IMR-90 (cell line): ENCODE results near the gene PRIMA1. TPM values are rescaled to one million over a fixed set of nuclear protein-coding genes. Genes with fewer than 3 reads are reported as not detected.

Experiments used
- ATAC-seq: fragments of 200-7000 bp; cut with Tn5 transposase; 2 replicates; pipeline ENCODE4 v1.9.1; 2020; ENCODE audit warnings: low read depth, mild to moderate bottlenecking, moderate library complexity
- Bru-seq: library from RNA; stranded (reverse); fragments of 400-500 nt; gene quantifications from one replicate; lab custom pipeline; 2021; lab: Mats Ljungman, UMichigan
- BruChase-seq, 2 experiments: library from RNA; stranded (reverse); fragments of 400-500 nt; gene quantifications; one replicate each; lab custom pipeline; 2021; lab: Mats Ljungman, UMichigan
- BruUV-seq: library from RNA; stranded (reverse); fragments of 400-500 nt; replicated peaks from 2 replicates; lab custom pipeline; 2021; lab: Mats Ljungman, UMichigan
- CTCF ChIA-PET: fragments of 300-600 bp; formaldehyde crosslinking; extraction: SDS; loops from one replicate; lab custom pipeline; 2021; ENCODE audit warnings: antibody characterized with exemption; lab: Yijun Ruan, JAX
- POLR2A ChIA-PET: fragments of 300-600 bp; sonication (Branson Sonifier 250); formaldehyde crosslinking; loops from one replicate; lab custom pipeline; 2022; ENCODE audit warnings: antibody characterized with exemption; ENCODE audit not compliant: unreplicated experiment; lab: Charles Lee
- DNase-seq: peaks from one replicate; pipeline ENCODE4 v3.0.0; 2013
- H2AFZ ChIP-seq: replicated peaks from 2 replicates; pipeline ENCODE3; 2013; ENCODE audit warnings: low read length, mild to moderate bottlenecking; ENCODE audit not compliant: poor library complexity
- H2AK5ac ChIP-seq: 2 replicates; pipeline ENCODE4 v1.6.1; 2013; ENCODE audit warnings: low read depth, low read length, inconsistent platforms
- H2AK9ac ChIP-seq: replicated peaks from 2 replicates; pipeline ENCODE3; 2013; ENCODE audit warnings: mild to moderate bottlenecking, low read depth, low read length, moderate library complexity; ENCODE audit not compliant: poor library complexity
- H2BK120ac ChIP-seq: 2 replicates; pipeline ENCODE4 v1.6.1; 2013; ENCODE audit warnings: low read depth, low read length, inconsistent platforms
- H2BK15ac ChIP-seq: 3 replicates; pipeline ENCODE4 v1.6.1; 2013; ENCODE audit warnings: low read depth, low read length, inconsistent platforms
- H2BK20ac ChIP-seq: 2 replicates; pipeline ENCODE4 v1.6.1; 2013; ENCODE audit warnings: low read depth, mild to moderate bottlenecking, inconsistent platforms, low read length, moderate library complexity
- H2BK5ac ChIP-seq: 2 replicates; pipeline ENCODE4 v1.6.1; 2013; ENCODE audit warnings: mild to moderate bottlenecking, low read depth, low read length, inconsistent platforms; ENCODE audit not compliant: poor library complexity, severe bottlenecking
- H3K14ac ChIP-seq: replicated peaks from 2 replicates; pipeline ENCODE4 v1.6.1; 2013; ENCODE audit warnings: low read depth, low read length, inconsistent platforms
- H3K18ac ChIP-seq: 2 replicates; pipeline ENCODE4 v1.6.1; 2013; ENCODE audit warnings: low read depth, low read length, control low read depth
- H3K23ac ChIP-seq: 2 replicates; pipeline ENCODE4 v1.6.1; 2013; ENCODE audit warnings: low read depth, low read length, inconsistent platforms
- H3K27ac ChIP-seq: 2 replicates; pipeline ENCODE4 v1.5.1; 2013; ENCODE audit warnings: mild to moderate bottlenecking, control low read depth, low read length; ENCODE audit not compliant: insufficient read depth
- H3K27me3 ChIP-seq: 2 replicates; pipeline ENCODE4 v1.6.1; 2013; ENCODE audit warnings: low read length; ENCODE audit not compliant: control insufficient read depth, insufficient read depth
- H3K36me3 ChIP-seq: 2 replicates; pipeline ENCODE4 v1.6.1; 2013; ENCODE audit warnings: low read length, mixed read lengths; ENCODE audit not compliant: control insufficient read depth, insufficient read depth
- H3K4ac ChIP-seq: 2 replicates; pipeline ENCODE4 v1.6.1; 2013; ENCODE audit warnings: low read depth, low read length, inconsistent platforms
- H3K4me1 ChIP-seq: 2 replicates; pipeline ENCODE4 v1.6.1; 2013; ENCODE audit warnings: low read length, mixed read lengths; ENCODE audit not compliant: control insufficient read depth, insufficient read depth
- H3K4me2 ChIP-seq: 2 replicates; pipeline ENCODE4 v1.6.1; 2013; ENCODE audit warnings: low read depth, mild to moderate bottlenecking, control low read depth, low read length, moderate library complexity
- H3K4me3 ChIP-seq: 2 replicates; pipeline ENCODE4 v1.5.1; 2013; ENCODE audit warnings: low read depth, mild to moderate bottlenecking, control low read depth, low read length, moderate library complexity; ENCODE audit not compliant: insufficient read depth
- H3K56ac ChIP-seq: 2 replicates; pipeline ENCODE4 v1.6.1; 2013; ENCODE audit warnings: low read length, inconsistent platforms; ENCODE audit not compliant: insufficient read depth; ENCODE audit errors: extremely low read depth
- H3K79me1 ChIP-seq, 2 experiments: 2 replicates each; pipeline ENCODE4 v1.6.1; 2013; ENCODE audit warnings: low read length in 2 of 2, inconsistent platforms in 1 of 2, low read depth in 1 of 2
- H3K9ac ChIP-seq: 2 replicates; pipeline ENCODE4 v1.6.1; 2013; ENCODE audit warnings: low read depth, low read length, control low read depth
- H3K9me1 ChIP-seq: 2 replicates; pipeline ENCODE4 v1.6.1; 2013; ENCODE audit warnings: low read length, inconsistent platforms; ENCODE audit not compliant: insufficient read depth
- H3K9me3 ChIP-seq: 2 replicates; pipeline ENCODE4 v1.6.1; 2013; ENCODE audit warnings: low read length; ENCODE audit not compliant: control insufficient read depth, insufficient read depth
- H4K20me1 ChIP-seq: 2 replicates; pipeline ENCODE4 v1.6.1; 2013; ENCODE audit warnings: low read length, inconsistent platforms; ENCODE audit not compliant: insufficient read depth
- H4K5ac ChIP-seq: 2 replicates; pipeline ENCODE4 v1.6.1; 2013; ENCODE audit warnings: mild to moderate bottlenecking, low read depth, low read length, control low read depth
- H4K8ac ChIP-seq, 2 experiments: 2 replicates each; pipeline ENCODE4 v1.6.1; 2013; ENCODE audit warnings: low read depth in 2 of 2, low read length in 2 of 2, control low read depth in 1 of 2, inconsistent platforms in 1 of 2
- H4K91ac ChIP-seq: 2 replicates; pipeline ENCODE4 v1.6.1; 2013; ENCODE audit warnings: low read depth, low read length, inconsistent platforms; ENCODE audit not compliant: insufficient read depth
- BHLHE40 ChIP-seq: fragments of 150-350 bp; IDR thresholded peaks from 2 replicates; pipeline ENCODE4 v1.6.1; 2016; ENCODE audit warnings: mild to moderate bottlenecking, low read depth, low read length
- CEBPB ChIP-seq: IDR thresholded peaks from 2 replicates; pipeline ENCODE4 v1.6.1; 2012; ENCODE audit warnings: low read depth, low read length, improper control_type of control experiment
- CHD1 ChIP-seq: IDR thresholded peaks from 2 replicates; pipeline ENCODE4 v1.6.1; 2012; ENCODE audit warnings: low read depth, low read length, improper control_type of control experiment
- CTCF ChIP-seq: conservative IDR thresholded peaks from 2 replicates; pipeline ENCODE4 v1.5.1; 2012; ENCODE audit warnings: mild to moderate bottlenecking, low read depth, low read length, improper control_type of control experiment
- ELK1 ChIP-seq: fragments of 150-350 bp; IDR thresholded peaks from 2 replicates; pipeline ENCODE4 v1.6.1; 2016; ENCODE audit warnings: low read depth, mild to moderate bottlenecking, low read length, moderate library complexity, borderline replicate concordance
- FOS ChIP-seq: fragments of 150-350 bp; IDR thresholded peaks from 2 replicates; pipeline ENCODE4 v1.6.1; 2016; ENCODE audit warnings: low read depth, low read length
- MAFK ChIP-seq: IDR thresholded peaks from 2 replicates; pipeline ENCODE4 v1.6.1; 2012; ENCODE audit warnings: low read depth, low read length, improper control_type of control experiment
- MAZ ChIP-seq: IDR thresholded peaks from 2 replicates; pipeline ENCODE4 v1.6.1; 2012; ENCODE audit warnings: low read depth, mild to moderate bottlenecking, low read length, improper control_type of control experiment, moderate library complexity, borderline replicate concordance
- MXI1 ChIP-seq: IDR thresholded peaks from 2 replicates; pipeline ENCODE4 v1.6.1; 2012; ENCODE audit warnings: low read depth, mild to moderate bottlenecking, low read length, moderate library complexity, borderline replicate concordance
- NFE2L2 ChIP-seq: fragments of 150-350 bp; IDR thresholded peaks from 2 replicates; pipeline ENCODE4 v1.6.1; 2016; ENCODE audit warnings: low read depth, mild to moderate bottlenecking, low read length
- POLR2A ChIP-seq: IDR thresholded peaks from 2 replicates; pipeline ENCODE4 v1.6.1; 2012; ENCODE audit warnings: mild to moderate bottlenecking, low read depth, low read length
- RAD21 ChIP-seq: IDR thresholded peaks from 2 replicates; pipeline ENCODE4 v1.6.1; 2012; ENCODE audit warnings: low read length, improper control_type of control experiment
- RCOR1 ChIP-seq: IDR thresholded peaks from 2 replicates; pipeline ENCODE4 v1.6.1; 2012; ENCODE audit warnings: mild to moderate bottlenecking, low read length, improper control_type of control experiment; ENCODE audit not compliant: insufficient replicate concordance
- RFX5 ChIP-seq: IDR thresholded peaks from 2 replicates; pipeline ENCODE4 v1.8.0; 2012; ENCODE audit warnings: low read depth, mild to moderate bottlenecking, low read length, moderate library complexity
- SMC3 ChIP-seq: fragments of 150-350 bp; IDR thresholded peaks from 2 replicates; pipeline ENCODE4 v1.6.1; 2016; ENCODE audit warnings: low read depth, mild to moderate bottlenecking, antibody characterized with exemption, low read length, moderate library complexity
- USF2 ChIP-seq: fragments of 150-350 bp; IDR thresholded peaks from 2 replicates; pipeline ENCODE4 v1.6.1; 2017; ENCODE audit warnings: mild to moderate bottlenecking, antibody characterized with exemption, low read length, low read depth
- WGBS, 2 experiments: methylation state at CpG; one replicate each; pipeline versions ENCODE4 v1.1.5 to v1.1.7; 2013; ENCODE audit warnings: missing lambda C conversion rate in 2 of 2; ENCODE audit not compliant: insufficient read length in 1 of 2; ENCODE audit errors: extremely low coverage in 2 of 2; 5-methylcytosine and 5-hydroxymethylcytosine counted together
- dilution Hi-C: fragments of 300-500 bp; cut with HindIII; formaldehyde crosslinking; loops from one replicate; pipeline ENCODE4 v1.14.3; 2018; ENCODE audit warnings: low sequenced_read_pairs; ENCODE audit not compliant: unreplicated experiment
- in situ Hi-C: fragments of 300-500 bp; cut with MboI; formaldehyde crosslinking; loops from 3 replicates; pipeline ENCODE4 v1.14.3; 2019; ENCODE audit warnings: low sequenced_read_pairs, inconsistent platforms, mixed read lengths
- intact Hi-C: fragments of 100-400 bp; cut with micrococcal nuclease; formaldehyde crosslinking; loops from 2 replicates; pipeline ENCODE4 v1.10.0; 2022
- long read RNA-seq: library from polyadenylated mRNA; unstranded; transcript quantifications from one replicate; pipeline ENCODE4 v2.0.0, GENCODE V29; 2021; ENCODE audit not compliant: unreplicated experiment
- polyA plus RNA-seq, 3 experiments: library from polyadenylated mRNA; depleted of rRNA; stranded (reverse); fragments of >200 nt; gene quantifications; 2 replicates each; pipeline ENCODE4 v1.2.3, GENCODE V29; 2012; ENCODE audit warnings: low replicate concordance in 1 of 3
- total RNA-seq: library from RNA; depleted of rRNA; stranded (reverse); fragments of >200 nt; gene quantifications from 2 replicates; pipeline ENCODE4 v1.2.3, GENCODE V29; 2012; rRNA removed

The PRIMA1 gene
- not detected in 2 replicates for total RNA-seq
- polyA plus RNA-seq (2012; rRNA removed) = not detected in 2 replicates
- not detected in 2 replicates for polyA plus RNA-seq (2012; cell fraction: cytosol; rRNA removed)
- polyA plus RNA-seq (2012; cell fraction: nucleus; rRNA removed; ENCODE audit: low replicate concordance) = not detected in 2 replicates
- percentile 3 among the genes with signal in this experiment for Bru-seq, nascent RNA
- BruChase-seq, experiment 1, labeled RNA remaining after a 6-hour chase = percentile 5 among the genes with signal in this experiment
- percentile 1 among the genes with signal in this experiment for BruChase-seq, experiment 2, labeled RNA remaining after a 2-hour chase
- long read RNA-seq = 0 reads

GRCh38 chr14:93788293-93788542 lies at the start of gene PRIMA1:
Gene PRIMA1, minus strand, starts transcription at chr14:93788485. Its CDS starts 767 bp downstream, at chr14:93787718.
- H4K20me1 ChIP-seq = no peaks in the 10 kb centered on the region
- no peak within 1 kb of the TSS for H2AK9ac ChIP-seq
- no peak within 1 kb of the TSS for H3K4ac ChIP-seq
- no peak within 1 kb of the TSS for H2AK5ac ChIP-seq
- H4K91ac ChIP-seq = no peak within 1 kb of the TSS
- H2BK15ac ChIP-seq = no peak within 1 kb of the TSS
- H3K36me3 ChIP-seq = no peaks in the 10 kb centered on the region
- no peaks in the 10 kb centered on the region for H3K79me1 ChIP-seq
- POLR2A ChIA-PET = no interaction called here
- H4K8ac ChIP-seq = no peak within 1 kb of the TSS
- BruUV-seq = no TSS peak
- dilution Hi-C loops = no loop called here
- 6% methylated on average over 10 of the region's 24 CpGs; no CpG with 5 or more reads in 1 of the 2 experiments for whole genome bisulfite sequencing, 2 experiments
- in situ Hi-C loops = no loop called here
- TF ChIP-seq USF2 = no peak
- no peak for TF ChIP-seq MAZ
- TF ChIP-seq POLR2A = no peak
- no peak for TF ChIP-seq FOS
- no peak for TF ChIP-seq MXI1
- TF ChIP-seq ELK1 = no peak
- no peak for TF ChIP-seq CHD1
- TF ChIP-seq CEBPB = no peak
- TF ChIP-seq BHLHE40 = no peak
- TF ChIP-seq RFX5 = no peak
- no peak for TF ChIP-seq SMC3
- TF ChIP-seq NFE2L2 = no peak
- TF ChIP-seq RCOR1 = no peak
- TF ChIP-seq RAD21 = no peak
- TF ChIP-seq MAFK = no peak
- no peak for TF ChIP-seq CTCF
- no peak within 1 kb of the TSS for H3K9ac ChIP-seq
- H2BK120ac ChIP-seq = no peak within 1 kb of the TSS
- no peak within 1 kb of the TSS for H2AFZ ChIP-seq
- H2BK20ac ChIP-seq = no peak within 1 kb of the TSS
- no peak within 1 kb of the TSS for H4K5ac ChIP-seq
- no peak within 1 kb of the TSS for H3K56ac ChIP-seq
- peaks cover 11% of the 10 kb centered on the region for H3K27me3 ChIP-seq
- H3K9me3 ChIP-seq = no peaks in the 10 kb centered on the region; the same call in none of the 2 replicates
- no peak within 1 kb of the TSS for H3K27ac ChIP-seq
- intact Hi-C loops = no loop called here
- H2BK5ac ChIP-seq = no peak within 1 kb of the TSS
- no peaks in the 10 kb centered on the region for H3K4me1 ChIP-seq
- H3K14ac ChIP-seq = no peak within 1 kb of the TSS
- CTCF ChIA-PET = no interaction called here
- no peak within 1 kb of the TSS for H3K18ac ChIP-seq
- ATAC-seq (no peak), DNase-seq (no peak)
- no peak within 1 kb of the TSS; the same call in 1 of the 2 replicates for H3K4me2 ChIP-seq
- H3K23ac ChIP-seq = no peak within 1 kb of the TSS
- H3K4me3 ChIP-seq = no peak within 1 kb of the TSS
- H3K9me1 ChIP-seq = no peaks in the 10 kb centered on the region
